SU-DHL-6 (cell line): Measurements from ENCODE around the gene SLC6A5.

Experiments
- H2AFZ ChIP-seq: fragments of 200-600 bp; sonication (generic); 2 replicates; pipeline ENCODE4 v1.6.1; 2014; ENCODE audit warnings: low read depth, mild to moderate bottlenecking, moderate library complexity, mixed read lengths, antibody characterized with exemption, low read length; ENCODE audit not compliant: severe bottlenecking
- H3F3A ChIP-seq: fragments of 200-600 bp; shearing (Covaris generic); 2 replicates; pipeline ENCODE4 v1.6.0; 2016; ENCODE audit warnings: antibody characterized with exemption, mild to moderate bottlenecking; ENCODE audit not compliant: insufficient read depth
- H3K27ac ChIP-seq: fragments of 200-600 bp; sonication (generic); 2 replicates; pipeline ENCODE4 v1.5.1; 2016; ENCODE audit warnings: low read depth, mild to moderate bottlenecking, low read length, moderate library complexity, mixed read lengths
- H3K27me3 ChIP-seq: fragments of 200-600 bp; sonication (generic), shearing (Covaris generic); 2 replicates; pipeline ENCODE4 v1.6.0; 2014; ENCODE audit warnings: mild to moderate bottlenecking, low read length
- H3K36me3 ChIP-seq: fragments of 200-600 bp; sonication (generic); 2 replicates; pipeline ENCODE4 v1.6.1; 2014; ENCODE audit warnings: mild to moderate bottlenecking, low read length, mixed read lengths
- H3K4me2 ChIP-seq: fragments of 300-600, 200-600 bp; shearing (Covaris generic), sonication (generic); 2 replicates; pipeline ENCODE4 v1.6.0; 2014; ENCODE audit warnings: low read length, low read depth, mild to moderate bottlenecking; ENCODE audit not compliant: poor library complexity, severe bottlenecking
- H3K4me3 ChIP-seq: fragments of 200-600 bp; sonication (generic); 2 replicates; pipeline ENCODE4 v1.5.1; 2014; ENCODE audit warnings: antibody characterized with exemption, low read length, mild to moderate bottlenecking, mixed read lengths; ENCODE audit not compliant: insufficient read depth, poor library complexity, severe bottlenecking
- H3K79me2 ChIP-seq: fragments of 200-600 bp; sonication (generic); 2 replicates; pipeline ENCODE4 v1.6.1; 2014; ENCODE audit warnings: mild to moderate bottlenecking, low read length, moderate library complexity; ENCODE audit not compliant: insufficient read depth
- H3K9ac ChIP-seq: fragments of 200-600 bp; sonication (generic); 2 replicates; pipeline ENCODE4 v1.7.0; 2014; ENCODE audit warnings: mild to moderate bottlenecking, low read length
- H3K9me2 ChIP-seq: fragments of 200-600 bp; sonication (generic); replicated peaks from 2 replicates; pipeline ENCODE4 v1.6.1; 2014; ENCODE audit warnings: low read length; ENCODE audit not compliant: insufficient read depth
- H3K9me3 ChIP-seq: fragments of 200-600 bp; sonication (generic); 2 replicates; pipeline ENCODE4 v1.6.1; 2014; ENCODE audit warnings: low read length, mixed read lengths; ENCODE audit not compliant: insufficient read depth
- H4K20me1 ChIP-seq: fragments of 200-600 bp; sonication (generic); 2 replicates; pipeline ENCODE4 v1.6.1; 2014; ENCODE audit warnings: low read depth, mild to moderate bottlenecking, antibody characterized with exemption, low read length, moderate library complexity, mixed read lengths
- CTCF ChIP-seq: fragments of 200-600 bp; sonication (generic); IDR thresholded peaks from one replicate; pipeline ENCODE4 v1.5.1; 2017; ENCODE audit warnings: antibody characterized with exemption, mild to moderate bottlenecking, low read length, moderate library complexity; ENCODE audit not compliant: insufficient read depth, poor library complexity, severe bottlenecking
- EZH2phosphoT487 ChIP-seq: fragments of 200-600 bp; sonication (generic), shearing (Covaris generic); conservative IDR thresholded peaks from 2 replicates; pipeline ENCODE4 v1.6.1; 2018; ENCODE audit warnings: mild to moderate bottlenecking, antibody characterized with exemption, low read length, moderate library complexity, mixed read lengths

SLC6A5 gene

GRCh38 chr11:20626279-20626678 lies 26.9 kb downstream of the SLC6A5 start:
- Histone ChIP-seq H3K9me2 (no peaks in the 10 kb centered on the region), H3K4me2 (no peak overlapping the region), H3K4me3 (no peak overlapping the region), H4K20me1 (no peaks in the 10 kb centered on the region), H3K36me3 (no peaks in the 10 kb centered on the region), H3K79me2 (no peaks in the 10 kb centered on the region), H2AFZ (no peak overlapping the region), H3K27me3 (no peaks in the 10 kb centered on the region), H3K9ac (no peak overlapping the region), H3F3A (no peaks in the 10 kb centered on the region), H3K27ac (no peak overlapping the region), H3K9me3 (no peaks in the 10 kb centered on the region)
- TF ChIP-seq CTCF (no peak), EZH2phosphoT487 (no peak)

DNA sequence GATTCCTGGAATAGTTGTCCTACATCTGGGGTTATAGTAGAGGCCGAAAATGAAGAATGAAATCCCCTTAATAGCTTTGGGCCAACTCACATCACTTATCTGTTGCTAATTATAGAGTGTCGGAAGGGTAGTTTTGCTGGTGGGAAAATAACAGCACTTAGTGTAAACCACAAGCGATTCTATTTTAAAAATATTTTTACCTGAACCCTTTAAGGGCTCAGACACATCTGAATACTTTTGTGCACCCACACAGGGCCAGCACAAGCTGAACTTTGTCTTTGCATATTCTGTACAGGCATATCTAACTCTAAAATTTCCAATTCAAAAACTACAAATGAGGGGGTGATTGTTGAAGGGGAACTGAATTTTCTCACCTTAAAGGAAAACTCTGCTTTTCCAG lies 27.6 kb downstream of the SLC6A5 start:
- no peak overlapping the region for H3K4me2 ChIP-seq

GRCh38 chr11:20627701-20628100 lies 28.3 kb downstream of the SLC6A5 start:
- H3K4me2 ChIP-seq: no peak overlapping the region

More for the DNA sequence above, 27.6 kb downstream of the SLC6A5 start:
- Histone ChIP-seq H2AFZ (no peak overlapping the region), H3F3A (no peaks in the 10 kb centered on the region), H3K4me3 (no peak overlapping the region), H3K27me3 (no peaks in the 10 kb centered on the region), H3K79me2 (no peaks in the 10 kb centered on the region), H3K9me3 (no peaks in the 10 kb centered on the region), H4K20me1 (no peaks in the 10 kb centered on the region), H3K9me2 (no peaks in the 10 kb centered on the region), H3K9ac (no peak overlapping the region), H3K27ac (no peak overlapping the region), H3K36me3 (no peaks in the 10 kb centered on the region)
- TF ChIP-seq CTCF (no peak), EZH2phosphoT487 (no peak)

More at GRCh38 chr11:20627701-20628100, 28.3 kb downstream of the SLC6A5 start:
- Histone ChIP-seq H4K20me1 (no peaks in the 10 kb centered on the region), H3K79me2 (no peaks in the 10 kb centered on the region), H2AFZ (no peak overlapping the region), H3K9me2 (no peaks in the 10 kb centered on the region), H3K4me3 (no peak overlapping the region), H3K36me3 (no peaks in the 10 kb centered on the region), H3K9me3 (no peaks in the 10 kb centered on the region), H3K9ac (no peak overlapping the region), H3K27me3 (no peaks in the 10 kb centered on the region), H3F3A (no peaks in the 10 kb centered on the region), H3K27ac (no peak overlapping the region)
- TF ChIP-seq EZH2phosphoT487 (no peak), CTCF (no peak)
